ENCODE measurements around the gene PRKN.

GRCh38 chr6:162331911-162332310, 395.7 kb downstream of the PRKN start:
- no peak for TF ChIP-seq CTCF (IDR thresholded peaks at IDR 0.05 in 8 of 11, conservative IDR thresholded peaks at IDR 0.05 in 3 of 11)
- no peak for TF ChIP-seq POLR2AphosphoS5 (IDR thresholded peaks at IDR 0.05)
